Tibial artery (tissue), 4 donors: ENCODE measurements around the gene COL4A2.

Source experiments
- DNase-seq, 2 donors: peaks; one replicate each; pipeline ENCODE4 v3.0.0-alpha.2; 2019
- H3K27ac ChIP-seq, 2 donors: fragments of 200-600 bp; sonication (generic) in 1 of 2; 1 replicate in 1 of 2; 2 replicates in 1 of 2; pipeline ENCODE4 v1.5.1; 2018 to 2019; ENCODE audit warnings: mild to moderate bottlenecking in 1 of 2
- H3K27me3 ChIP-seq, 2 donors: fragments of 200-600 bp; sonication (generic) in 1 of 2; one replicate each; pipeline versions ENCODE4 v1.5.1 to v1.6.0; 2016 to 2019
- H3K36me3 ChIP-seq, 3 donors: fragments of 200-600 bp; sonication (generic) in 2 of 3; one replicate each; pipeline ENCODE4 v1.5.1; 2016 to 2019; ENCODE audit warnings: mild to moderate bottlenecking in 2 of 3
- H3K4me1 ChIP-seq, 4 donors: fragments of 200-600 bp; sonication (generic) in 2 of 4; 1 replicate in 3 of 4; 2 replicates in 1 of 4; pipeline ENCODE4 v1.5.1; 2016 to 2019
- H3K4me3 ChIP-seq, 2 donors: fragments of 200-600 bp; sonication (generic) in 1 of 2; 1 replicate in 1 of 2; 2 replicates in 1 of 2; pipeline ENCODE4 v1.5.1; 2018 to 2019; ENCODE audit warnings: mild to moderate bottlenecking in 2 of 2
- H3K9me3 ChIP-seq, 3 donors: fragments of 200-600 bp; sonication (generic) in 1 of 3; one replicate each; pipeline ENCODE4 v1.5.1; 2016 to 2019
- CTCF ChIP-seq, 2 experiments: fragments of 200-600 bp in 1 of 2; fragments of 450-650 bp in 1 of 2; IDR thresholded peaks; one replicate each; pipeline ENCODE4 v1.5.1; 2017 to 2019; ENCODE audit warnings: antibody characterized with exemption in 2 of 2, mild to moderate bottlenecking in 1 of 2, moderate library complexity in 1 of 2
- intact Hi-C: fragments of 100-400 bp; cut with DNase I; formaldehyde crosslinking; loops from one replicate; pipeline ENCODE4 v1.15.0; 2023; ENCODE audit warnings: low total_unique reads

The COL4A2 gene

GRCh38 chr13:110351636-110352420 lies 44.7 kb downstream of the COL4A2 start:
- no peaks in the 10 kb centered on the region for H3K36me3 ChIP-seq
- DNase-seq: peak in 1 of 2 donors; percentile 34
- no peak overlapping the region for H3K4me3 ChIP-seq
- peak overlapping the region; percentile 92 to 93 for H3K27ac ChIP-seq
- intact Hi-C loops: no loop called here
- TF ChIP-seq CTCF (IDR thresholded peaks at IDR 0.05): no peak
- H3K4me1 ChIP-seq: peaks cover 6 to 97% (median 63%) of the 10 kb centered on the region in 4 donors
- H3K27me3 ChIP-seq: no peaks in the 10 kb centered on the region
- H3K9me3 ChIP-seq: no peaks in the 10 kb centered on the region

GRCh38 chr13:110352735-110353134 lies 45.7 kb downstream of the COL4A2 start:
- Histone ChIP-seq H3K9me3 (no peaks in the 10 kb centered on the region), H3K4me3 (no peak overlapping the region), H3K4me1 (peaks cover 6 to 96% (median 56%) of the 10 kb centered on the region in 4 donors), H3K36me3 (peaks cover 4 to 7% (median 4%) of the 10 kb centered on the region in 3 donors), H3K27me3 (no peaks in the 10 kb centered on the region), H3K27ac (peak overlapping the region; percentile 92 to 93)
- intact Hi-C loops: no loop called here
- TF ChIP-seq CTCF (IDR thresholded peaks at IDR 0.05): peak in 1 of 2 experiments; percentile 8
- peak in 1 of 2 donors; percentile 64 for DNase-seq

GRCh38 chr13:110353339-110353977 lies 46.4 kb downstream of the COL4A2 start:
- peak in 1 of 2 donors; percentile 48 for DNase-seq
- peaks cover 0 to 91% (median 50%) of the 10 kb centered on the region in 4 donors for H3K4me1 ChIP-seq
- H3K36me3 ChIP-seq: peaks cover 10 to 14% (median 12%) of the 10 kb centered on the region in 3 donors
- H3K9me3 ChIP-seq: no peaks in the 10 kb centered on the region
- H3K4me3 ChIP-seq: no peak overlapping the region
- no peak for TF ChIP-seq CTCF (IDR thresholded peaks at IDR 0.05)
- H3K27ac ChIP-seq: peak overlapping the region; percentile 92 to 93
- no peaks in the 10 kb centered on the region for H3K27me3 ChIP-seq
- intact Hi-C loops: no loop called here

GRCh38 chr13:110354123-110354627 lies 47.1 kb downstream of the COL4A2 start:
- Histone ChIP-seq H3K9me3 (no peaks in the 10 kb centered on the region), H3K27ac (peak overlapping the region; percentile 92 to 93), H3K27me3 (no peaks in the 10 kb centered on the region), H3K36me3 (peaks cover 11 to 19% (median 14%) of the 10 kb centered on the region in 3 donors), H3K4me1 (peaks cover 0 to 87% (median 46%) of the 10 kb centered on the region in 4 donors), H3K4me3 (no peak overlapping the region)
- intact Hi-C loops: no loop called here
- TF ChIP-seq CTCF (IDR thresholded peaks at IDR 0.05): no peak
- DNase-seq: peak in 1 of 2 donors; percentile 68

- Histone ChIP-seq H3K4me3 (no peak overlapping the region), H3K27me3 (no peaks in the 10 kb centered on the region), H3K9me3 (no peaks in the 10 kb centered on the region), H3K4me1 (peaks cover 0 to 87% (median 49%) of the 10 kb centered on the region in 4 donors), H3K36me3 (peaks cover 11 to 19% (median 14%) of the 10 kb centered on the region in 3 donors), H3K27ac (peak overlapping the region; percentile 92 to 93)
- intact Hi-C loops: no loop called here
- no peak for TF ChIP-seq CTCF (IDR thresholded peaks at IDR 0.05)
- DNase-seq: peak in 1 of 2 donors; percentile 57
Measured at GRCh38 chr13:110354715-110355473, 47.8 kb downstream of the COL4A2 start.
